ENCODE measurements around the gene DDAH2. TPM values are rescaled to one million over a fixed set of nuclear protein-coding genes. Genes with fewer than 3 reads are reported as not detected.

The DDAH2 gene
- total RNA-seq, 2 donors from 2014 or later = 150 to 153 TPM

- peak overlapping the region; percentile 51 for H3K4me3 ChIP-seq (ENCODE audit: low read length)
- TF ChIP-seq, protein P1, sequence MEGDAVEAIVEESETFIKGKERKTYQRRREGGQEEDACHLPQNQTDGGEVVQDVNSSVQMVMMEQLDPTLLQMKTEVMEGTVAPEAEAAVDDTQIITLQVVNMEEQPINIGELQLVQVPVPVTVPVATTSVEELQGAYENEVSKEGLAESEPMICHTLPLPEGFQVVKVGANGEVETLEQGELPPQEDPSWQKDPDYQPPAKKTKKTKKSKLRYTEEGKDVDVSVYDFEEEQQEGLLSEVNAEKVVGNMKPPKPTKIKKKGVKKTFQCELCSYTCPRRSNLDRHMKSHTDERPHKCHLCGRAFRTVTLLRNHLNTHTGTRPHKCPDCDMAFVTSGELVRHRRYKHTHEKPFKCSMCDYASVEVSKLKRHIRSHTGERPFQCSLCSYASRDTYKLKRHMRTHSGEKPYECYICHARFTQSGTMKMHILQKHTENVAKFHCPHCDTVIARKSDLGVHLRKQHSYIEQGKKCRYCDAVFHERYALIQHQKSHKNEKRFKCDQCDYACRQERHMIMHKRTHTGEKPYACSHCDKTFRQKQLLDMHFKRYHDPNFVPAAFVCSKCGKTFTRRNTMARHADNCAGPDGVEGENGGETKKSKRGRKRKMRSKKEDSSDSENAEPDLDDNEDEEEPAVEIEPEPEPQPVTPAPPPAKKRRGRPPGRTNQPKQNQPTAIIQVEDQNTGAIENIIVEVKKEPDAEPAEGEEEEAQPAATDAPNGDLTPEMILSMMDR (conservative IDR thresholded peaks at IDR 0.05) = peak; percentile 32
- H3K27ac Mint-ChIP-seq = peak overlapping the region; percentile 93
- peak overlapping the region; percentile 38 for H3K9ac ChIP-seq (ENCODE audit: extremely low read depth, low read length, poor library complexity, severe bottlenecking)
- WGBS, 2 experiments (ENCODE audit: insufficient coverage in 1 of 2, insufficient read length in 1 of 2) = 58 to 81% methylated on average over 3 to 6 of the region's 6 CpGs
- H3K36me3 Mint-ChIP-seq (ENCODE audit: low read depth) = peaks cover 24% of the 10 kb centered on the region
- DNase-seq = peak; percentile 62
- H3K9me3 ChIP-seq (ENCODE audit: control insufficient read depth, low read length) = no peaks in the 10 kb centered on the region
- peaks cover 18% of the 10 kb centered on the region for H3K4me1 ChIP-seq (ENCODE audit: control insufficient read depth, insufficient read depth, low read length)
- peak overlapping the region; percentile 99 for H3K4me3 Mint-ChIP-seq
- H3K27me3 ChIP-seq (ENCODE audit: control insufficient read depth, insufficient read depth, low read length, poor library complexity, severe bottlenecking) = no peaks in the 10 kb centered on the region
- peaks cover 18% of the 10 kb centered on the region for H3K36me3 ChIP-seq (ENCODE audit: control insufficient read depth, insufficient read depth, low read length)
- H3K27ac ChIP-seq (ENCODE audit: low read depth, low read length) = peak overlapping the region; percentile 87
- no peaks in the 10 kb centered on the region for H3K27me3 Mint-ChIP-seq (ENCODE audit: insufficient read depth)
- H3K9me3 Mint-ChIP-seq = no peaks in the 10 kb centered on the region
- H3K4me1 Mint-ChIP-seq = peaks cover 46% of the 10 kb centered on the region
Measured at GRCh38 chr6:31737991-31738979, 9.2 kb upstream of the DDAH2 start.

GRCh38 chr6:31737315-31737990 lies 8.4 kb upstream of the DDAH2 start:
- Histone ChIP-seq H3K9me3 (ENCODE audit: control insufficient read depth, low read length) (no peaks in the 10 kb centered on the region), H3K36me3 (ENCODE audit: control insufficient read depth, insufficient read depth, low read length) (peaks cover 25% of the 10 kb centered on the region), H3K9ac (ENCODE audit: extremely low read depth, low read length, poor library complexity, severe bottlenecking) (peak overlapping the region; percentile 38), H3K27ac (ENCODE audit: low read depth, low read length) (peak overlapping the region; percentile 87), H3K4me3 (ENCODE audit: low read length) (peak overlapping the region; percentile 51), H3K4me1 (ENCODE audit: control insufficient read depth, insufficient read depth, low read length) (peaks cover 18% of the 10 kb centered on the region), H3K27me3 (ENCODE audit: control insufficient read depth, insufficient read depth, low read length, poor library complexity, severe bottlenecking) (no peaks in the 10 kb centered on the region)
- H3K27ac Mint-ChIP-seq = peak overlapping the region; percentile 93
- H3K9me3 Mint-ChIP-seq = no peaks in the 10 kb centered on the region
- 19 to 50% methylated on average over 4 to 6 of the region's 7 CpGs for WGBS, 2 experiments (ENCODE audit: insufficient coverage in 1 of 2, insufficient read length in 1 of 2)
- no peaks in the 10 kb centered on the region for H3K27me3 Mint-ChIP-seq (ENCODE audit: insufficient read depth)
- TF ChIP-seq, protein P1 (conservative IDR thresholded peaks at IDR 0.05) = no peak
- H3K36me3 Mint-ChIP-seq (ENCODE audit: low read depth) = peaks cover 29% of the 10 kb centered on the region
- H3K4me1 Mint-ChIP-seq = peaks cover 41% of the 10 kb centered on the region
- peak; percentile 60 for DNase-seq
- peak overlapping the region; percentile 99 for H3K4me3 Mint-ChIP-seq

GRCh38 chr6:31736768-31737314 lies 7.7 kb upstream of the DDAH2 start:
- Mint-ChIP-seq H3K9me3 (no peaks in the 10 kb centered on the region), H3K36me3 (ENCODE audit: low read depth) (peaks cover 33% of the 10 kb centered on the region), H3K27me3 (ENCODE audit: insufficient read depth) (no peaks in the 10 kb centered on the region), H3K4me1 (peaks cover 41% of the 10 kb centered on the region), H3K4me3 (peak overlapping the region; percentile 99), H3K27ac (peak overlapping the region; percentile 93)
- peak; percentile 64 for DNase-seq
- 50 to 53% methylated on average over 8 to 10 of the region's 10 CpGs for WGBS, 2 experiments (ENCODE audit: insufficient coverage in 1 of 2, insufficient read length in 1 of 2)
- H3K4me3 ChIP-seq (ENCODE audit: low read length) = peak overlapping the region; percentile 98
- no peaks in the 10 kb centered on the region for H3K27me3 ChIP-seq (ENCODE audit: control insufficient read depth, insufficient read depth, low read length, poor library complexity, severe bottlenecking)
- H3K27ac ChIP-seq (ENCODE audit: low read depth, low read length) = peak overlapping the region; percentile 87
- TF ChIP-seq, protein P1 (conservative IDR thresholded peaks at IDR 0.05) = no peak
- peak overlapping the region; percentile 26 for H3K9ac ChIP-seq (ENCODE audit: extremely low read depth, low read length, poor library complexity, severe bottlenecking)
- peaks cover 29% of the 10 kb centered on the region for H3K36me3 ChIP-seq (ENCODE audit: control insufficient read depth, insufficient read depth, low read length)
- no peaks in the 10 kb centered on the region for H3K9me3 ChIP-seq (ENCODE audit: control insufficient read depth, low read length)
- H3K4me1 ChIP-seq (ENCODE audit: control insufficient read depth, insufficient read depth, low read length) = peaks cover 18% of the 10 kb centered on the region

Measured in endodermal cell (in vitro differentiated cells).